HG03565 (cell line): ENCODE data around the gene MRPS18B.

Experiments
- ATAC-seq: cut with Tn5 transposase; IDR thresholded peaks from one replicate; pipeline ENCODE4 v1.9.1; 2021; ENCODE audit warnings: mild to moderate bottlenecking, moderate library complexity; ENCODE audit not compliant: unreplicated experiment

The MRPS18B gene

DNA sequence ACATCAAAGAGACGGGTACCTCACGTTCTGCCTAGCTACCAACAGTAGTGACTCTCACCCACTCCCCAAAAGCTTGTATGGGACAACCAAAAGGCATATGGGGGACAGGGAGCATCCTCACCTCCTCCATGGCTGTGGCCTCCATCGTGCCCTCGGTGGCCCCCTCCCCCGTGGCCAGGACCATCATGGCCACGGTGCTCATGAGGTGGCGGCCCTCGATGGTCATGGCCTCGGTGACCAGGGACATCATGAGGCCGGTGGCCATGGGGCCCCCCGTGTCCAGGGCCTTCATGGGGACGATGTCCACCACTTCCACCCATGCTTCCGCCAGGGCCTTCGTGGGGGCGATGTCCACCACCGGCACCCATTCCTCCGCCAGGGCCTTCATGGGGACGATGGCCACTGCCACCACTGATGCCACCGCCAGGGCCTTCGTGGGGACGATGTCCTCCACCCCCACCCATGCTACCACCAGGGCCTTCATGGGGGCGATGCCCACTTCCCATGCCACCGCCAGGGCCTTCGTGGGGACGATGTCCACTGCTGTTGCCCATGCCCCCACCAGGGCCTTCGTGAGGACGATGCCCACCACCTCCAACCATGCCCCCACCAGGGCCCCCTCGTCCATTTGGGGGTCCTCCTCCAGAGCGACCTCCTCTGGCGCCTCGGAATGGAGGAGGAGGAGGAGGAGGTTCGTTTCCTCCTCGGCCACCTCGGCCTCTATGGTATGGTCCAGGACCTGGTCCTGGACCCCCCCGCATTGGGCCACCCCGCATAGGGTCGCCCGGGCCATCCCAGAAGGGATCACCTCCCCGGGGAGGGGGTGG is 15.6 kb upstream of the MRPS18B start:
- ATAC-seq: no peak

DNA sequence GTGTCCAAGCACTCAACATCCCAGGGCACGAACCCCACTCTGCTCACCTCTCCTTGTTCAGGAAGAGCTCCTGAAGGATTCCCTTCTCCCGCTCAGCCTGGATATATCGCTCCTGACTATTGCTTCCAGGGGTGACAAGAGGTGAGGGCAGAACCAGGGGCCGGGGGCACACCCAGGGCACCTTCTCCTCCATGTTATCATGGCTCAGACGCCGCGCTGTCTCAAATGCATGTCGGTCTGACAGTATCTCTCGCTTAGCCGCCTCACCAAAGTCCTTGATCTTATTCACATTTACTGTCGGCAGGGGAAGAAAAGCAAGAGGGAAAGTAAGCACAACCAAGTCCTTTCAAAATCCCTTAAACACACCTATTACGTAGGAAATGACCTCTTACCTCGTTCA is 13.7 kb upstream of the MRPS18B start:
- ATAC-seq: no peak

GRCh38 chr6:30610065-30610464 is 7.6 kb upstream of the MRPS18B start:
- ATAC-seq: no peak

DNA sequence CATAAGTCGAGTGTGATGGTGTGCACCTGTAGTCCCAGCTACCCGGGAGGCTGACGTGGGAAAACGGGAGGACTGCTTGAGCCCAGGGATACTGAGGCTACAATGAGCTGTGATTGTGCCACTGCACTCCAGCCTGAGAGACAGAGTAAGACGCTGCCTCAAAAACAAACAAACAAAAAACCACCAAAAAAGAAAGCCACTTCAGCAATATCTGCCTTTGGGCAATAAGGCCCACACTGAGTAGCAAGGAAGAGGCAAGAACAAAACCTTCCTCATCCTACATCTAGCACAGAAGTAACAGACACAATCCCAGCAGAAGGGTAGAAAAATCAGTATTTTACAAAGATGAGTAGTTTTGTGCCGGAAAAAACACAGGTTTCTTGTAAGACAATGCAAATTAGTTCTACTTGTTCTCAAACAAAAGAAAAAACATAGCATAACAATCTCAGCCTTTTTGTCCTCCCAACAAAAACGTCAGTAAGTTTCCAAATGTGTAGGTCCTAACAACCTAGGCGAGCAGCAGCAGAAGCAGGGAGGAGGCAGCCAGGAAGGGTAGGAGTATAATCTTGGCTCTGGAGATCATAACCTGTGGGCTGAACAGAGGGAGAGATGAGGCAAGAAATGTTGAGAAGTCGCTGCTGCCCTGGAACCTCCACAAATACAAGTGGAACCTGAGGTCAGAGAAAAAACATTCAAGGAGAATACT is 6.3 kb upstream of the MRPS18B start:
- ATAC-seq: no peak

GRCh38 chr6:30611856-30612194 is 5.8 kb upstream of the MRPS18B start:
- ATAC-seq: no peak

GRCh38 chr6:30612213-30612612 is 5.4 kb upstream of the MRPS18B start:
- no peak for ATAC-seq

- no peak for ATAC-seq
Observed at GRCh38 chr6:30612687-30613248, 4.9 kb upstream of the MRPS18B start.

DNA sequence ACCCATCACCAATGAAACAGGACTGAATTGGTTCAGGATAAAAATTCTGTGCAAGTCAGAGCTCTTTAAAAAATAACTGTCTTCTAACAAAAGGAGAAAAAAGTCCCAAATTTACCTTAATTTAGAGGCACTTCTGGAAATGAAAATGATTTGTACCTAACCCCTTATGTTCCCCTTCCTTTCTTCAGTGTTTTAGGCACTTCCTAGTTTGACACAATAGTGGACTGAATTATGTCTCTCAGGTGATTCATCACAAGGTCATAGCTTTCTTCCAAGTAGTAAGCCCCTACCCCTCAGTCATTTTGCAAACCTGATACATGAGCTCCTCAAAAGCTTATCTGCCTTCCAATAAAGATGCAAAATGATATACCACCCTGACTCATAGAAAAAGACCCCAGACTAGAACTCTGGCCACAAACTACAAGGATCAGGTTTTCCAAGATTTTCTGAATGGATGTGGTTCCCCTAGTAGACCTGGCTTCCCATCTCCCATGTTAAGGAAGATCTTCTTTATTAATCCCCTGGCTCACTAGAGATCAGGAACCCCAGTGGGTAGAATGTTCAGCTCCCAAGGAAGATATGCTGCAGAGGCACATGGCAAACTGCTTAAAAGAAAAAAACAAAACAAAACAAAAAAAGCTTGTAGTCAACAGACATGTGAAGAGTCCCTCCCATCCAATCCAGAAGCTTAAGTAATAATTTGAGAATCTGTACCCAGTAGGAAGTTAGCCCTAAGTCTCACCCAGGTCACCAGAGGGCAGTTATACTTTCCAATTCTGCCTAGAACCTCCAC is 4.2 kb upstream of the MRPS18B start:
- ATAC-seq: no peak

DNA sequence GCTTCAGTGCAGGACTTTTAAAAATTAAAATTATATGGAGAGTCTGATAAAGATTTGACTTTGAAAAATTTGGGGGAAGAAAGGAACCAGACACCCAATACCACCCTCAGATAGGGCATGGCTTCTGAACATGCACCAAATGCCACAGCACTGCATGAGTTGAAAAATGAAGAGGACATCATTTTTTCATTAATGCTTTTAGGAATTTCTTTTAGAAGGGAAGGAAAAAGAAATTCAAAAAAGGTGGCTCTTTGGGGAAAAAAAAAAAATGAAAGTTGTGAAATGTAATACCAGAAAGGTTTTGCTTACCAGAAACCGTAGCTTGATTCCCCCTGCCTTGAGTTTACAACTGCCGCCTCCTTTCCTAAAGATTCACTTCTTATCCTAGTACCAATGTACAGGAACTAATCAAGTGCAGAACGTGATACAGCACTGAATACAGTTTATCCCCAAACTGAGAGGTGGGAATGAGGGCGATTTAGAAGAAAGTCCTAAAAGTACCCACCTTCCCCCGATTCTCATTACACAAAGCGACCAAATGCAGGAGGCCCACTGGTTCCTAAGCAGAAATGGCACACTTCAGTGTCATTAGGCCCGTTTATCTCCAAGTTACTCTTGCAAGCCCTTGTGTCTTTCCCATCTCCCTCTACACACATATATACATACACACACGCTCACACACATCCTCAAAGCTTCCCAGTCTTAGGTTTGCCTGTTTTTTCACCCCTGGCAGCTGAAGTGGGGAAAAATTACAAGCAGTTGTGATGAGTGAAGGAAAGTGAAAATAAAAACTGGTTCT is 3.4 kb upstream of the MRPS18B start:
- no peak for ATAC-seq

- ATAC-seq: peak; percentile 29
Observed at GRCh38 chr6:30614843-30615218, 2.8 kb upstream of the MRPS18B start.

GRCh38 chr6:30615219-30615957 is 2.3 kb upstream of the MRPS18B start:
- ATAC-seq: no peak

GRCh38 chr6:30615958-30616810 is 1.5 kb upstream of the MRPS18B start:
- ATAC-seq: no peak

- ATAC-seq: peak; percentile 74
Observed at GRCh38 chr6:30616811-30617564, 652 bp upstream of the MRPS18B start, which contains the start of gene PPP1R10. PPP1R10 (minus strand) TSS chr6:30617243; CDS start chr6:30609944, 7,299 bp downstream.

DNA sequence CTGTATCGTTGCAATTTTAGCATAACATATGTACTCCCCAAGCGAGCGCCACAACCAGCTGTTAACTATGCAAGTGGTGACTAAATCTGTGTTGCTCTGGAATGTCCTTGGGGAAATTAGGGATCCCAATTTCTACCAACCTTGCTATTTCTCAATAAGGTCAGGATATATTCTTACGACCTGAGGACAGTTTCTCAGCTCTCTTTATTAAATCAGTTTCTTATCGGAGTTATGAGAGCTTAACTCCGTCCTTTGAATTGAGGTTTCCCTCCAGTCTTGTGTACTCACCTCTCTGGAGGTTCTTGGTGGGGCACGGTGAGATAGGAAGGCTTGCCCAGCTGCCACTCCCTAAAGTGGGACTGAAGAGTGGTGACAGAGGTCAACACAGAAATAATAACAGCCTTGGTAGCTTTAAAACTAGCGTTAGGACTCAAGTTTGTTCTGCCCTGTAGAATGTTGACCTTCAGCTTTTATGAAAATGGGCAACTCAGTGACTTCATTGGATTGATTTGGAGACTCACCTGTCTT is 694 bp downstream of the MRPS18B start:
- no peak for ATAC-seq

- ATAC-seq: no peak
Observed at GRCh38 chr6:30619561-30619960, 1.9 kb downstream of the MRPS18B start.

GRCh38 chr6:30625511-30625910 is 7.9 kb downstream of the MRPS18B start:
- ATAC-seq: no peak

GRCh38 chr6:30626484-30627366 is 9.1 kb downstream of the MRPS18B start, which contains the start of gene ATAT1:
ATAT1 (plus strand) TSS chr6:30626874.
- no peak for ATAC-seq
